Pulmonary artery endothelial cell (primary cell): ENCODE results near the gene RBFOX2. TPM values are rescaled to one million over a fixed set of nuclear protein-coding genes. Genes with fewer than 3 reads are reported as not detected.
"Not testable (repeated sequence)": the region's sequence is repeated elsewhere in the genome, so short reads cannot be mapped to it uniquely, and the experiment has no call there.

Experiments
- DNase-seq: peaks from one replicate; pipeline ENCODE4 v3.0.0-alpha.2; 2011; ENCODE audit warnings: low read depth, low spot score
- total RNA-seq: library from RNA; depleted of rRNA; stranded (reverse); fragments of >200 nt; gene quantifications from 2 replicates; pipeline ENCODE4 v1.2.3, GENCODE V29; 2014

RBFOX2 gene
- total RNA-seq, 1 donor from 2014 or later: 151 TPM

DNA sequence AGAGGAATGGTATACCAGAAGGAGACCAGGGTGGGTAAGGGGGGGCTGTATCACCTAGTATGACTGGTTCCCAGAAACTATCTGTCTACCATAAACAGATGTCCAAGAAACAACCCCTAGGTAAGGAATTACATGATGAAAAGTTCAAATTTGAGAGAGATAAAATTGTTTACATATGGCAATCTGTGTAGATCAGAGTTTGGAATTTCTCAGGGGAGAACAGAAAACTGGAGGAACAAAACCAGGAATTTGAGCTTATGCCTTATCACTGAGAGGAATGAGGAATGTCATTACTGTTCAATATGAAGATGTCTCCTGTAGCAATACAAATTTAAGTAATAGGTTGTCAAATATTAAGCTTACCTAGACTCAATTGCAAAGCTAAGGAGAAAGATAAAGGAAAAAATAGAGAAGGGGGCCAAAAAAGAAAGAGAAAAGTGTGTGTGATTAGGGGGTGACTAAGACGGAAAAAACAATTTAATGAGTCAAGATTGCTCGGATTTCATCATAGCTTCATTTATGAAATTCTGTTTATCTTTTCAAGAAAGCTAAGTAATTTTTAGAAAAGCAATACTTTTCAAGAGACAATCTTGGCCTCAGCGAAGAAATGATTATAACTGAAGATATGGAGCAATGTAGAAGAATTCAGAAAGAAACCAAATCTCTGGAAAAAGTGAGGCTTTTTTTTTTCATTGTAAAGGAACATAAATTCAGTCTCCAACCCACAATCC lies 193.2 kb downstream of the RBFOX2 start:
- no peak for DNase-seq

DNA sequence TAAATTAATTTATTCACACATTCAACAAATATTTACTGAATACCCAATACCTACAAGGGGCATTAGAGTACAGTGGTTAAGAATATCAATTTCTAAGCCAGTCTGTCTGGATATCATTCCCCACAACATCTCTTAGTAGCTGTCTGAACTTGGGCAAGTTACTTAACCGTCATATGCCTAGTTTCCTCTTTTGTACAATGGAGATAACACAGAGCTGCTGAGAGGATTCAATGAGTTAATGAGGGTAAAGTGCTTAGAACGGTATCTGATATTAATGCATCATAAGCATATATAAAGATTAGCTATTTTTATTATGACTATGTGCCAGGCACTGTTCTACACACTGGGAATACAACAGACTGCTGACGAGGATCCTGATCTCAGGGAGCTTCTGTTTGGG lies 194.6 kb downstream of the RBFOX2 start:
- DNase-seq: no peak

DNA sequence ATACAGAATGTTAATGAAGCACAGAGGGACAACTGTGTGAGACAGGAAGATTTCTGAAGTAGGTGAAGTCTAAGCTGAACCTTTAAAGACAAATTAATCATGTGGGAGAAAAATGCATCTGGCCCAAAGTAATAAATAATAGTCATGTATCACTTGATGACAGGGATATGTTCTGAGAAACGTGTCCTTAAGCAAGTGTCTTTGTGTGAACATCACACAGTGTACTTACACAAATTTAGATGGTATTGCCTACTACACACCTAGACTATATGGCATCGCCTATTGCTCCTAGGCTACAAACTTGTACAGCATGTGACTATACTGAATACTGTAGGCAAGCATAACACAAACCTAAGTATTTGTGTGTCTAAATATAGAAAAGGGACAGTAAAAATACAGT lies 198.3 kb downstream of the RBFOX2 start:
- no peak for DNase-seq

DNA sequence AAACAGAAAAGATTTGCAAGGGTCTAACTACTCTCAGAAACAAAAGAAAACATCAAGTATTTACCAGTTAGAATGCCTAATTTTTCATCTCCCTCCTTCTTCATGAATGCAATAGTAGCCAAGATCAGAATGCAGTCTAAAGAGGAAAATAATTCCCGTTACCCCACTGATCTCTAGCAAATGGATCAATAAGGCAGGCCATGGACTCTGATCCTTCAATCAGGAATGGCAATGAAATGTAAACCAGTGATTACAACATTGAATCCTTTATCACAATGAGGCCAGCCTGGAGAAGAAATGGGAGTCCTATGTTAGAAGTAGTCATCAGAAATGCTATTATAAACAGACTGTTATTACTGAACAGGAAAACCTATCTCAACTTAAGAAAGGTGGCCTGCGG lies 204.4 kb downstream of the RBFOX2 start:
- DNase-seq: no peak

DNA sequence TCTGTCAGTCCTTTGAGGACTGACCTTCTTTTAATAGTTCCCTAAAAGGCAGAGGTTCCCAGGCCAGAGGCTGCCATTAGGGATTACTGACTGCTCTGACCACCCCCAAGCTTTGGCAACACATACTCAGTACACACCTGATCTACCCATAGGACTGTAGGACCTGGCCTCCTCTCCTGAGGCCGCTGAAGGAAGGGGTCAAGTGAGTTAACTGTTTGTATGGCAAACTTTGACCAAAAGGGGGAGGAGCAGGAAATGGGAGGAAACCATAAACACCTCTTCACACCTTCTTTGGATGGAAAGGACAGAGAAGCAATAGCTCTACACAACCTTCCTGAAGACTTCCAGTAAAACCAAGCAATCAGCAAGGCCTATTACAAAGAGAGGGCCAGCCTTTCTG lies 207.0 kb downstream of the RBFOX2 start:
- no peak for DNase-seq

DNA sequence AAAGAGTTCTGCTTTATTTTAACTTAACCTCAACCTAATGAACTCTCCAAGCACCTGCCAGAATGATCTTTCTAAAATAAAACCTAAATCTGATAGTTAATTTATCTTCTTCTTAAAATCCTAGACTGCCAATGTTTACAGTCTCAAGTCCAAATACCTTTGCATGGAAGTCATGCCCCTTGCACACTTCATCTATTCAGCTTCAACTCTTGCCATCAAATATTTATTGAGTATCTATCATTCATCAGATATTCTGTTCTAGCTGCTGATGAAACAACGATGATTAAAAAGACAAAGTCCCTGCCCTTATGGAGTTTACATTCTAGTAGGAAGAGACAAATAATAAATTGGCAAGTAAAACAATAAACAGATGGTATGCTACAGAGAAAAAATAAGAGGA lies 209.2 kb downstream of the RBFOX2 start:
- DNase-seq: no peak

DNA sequence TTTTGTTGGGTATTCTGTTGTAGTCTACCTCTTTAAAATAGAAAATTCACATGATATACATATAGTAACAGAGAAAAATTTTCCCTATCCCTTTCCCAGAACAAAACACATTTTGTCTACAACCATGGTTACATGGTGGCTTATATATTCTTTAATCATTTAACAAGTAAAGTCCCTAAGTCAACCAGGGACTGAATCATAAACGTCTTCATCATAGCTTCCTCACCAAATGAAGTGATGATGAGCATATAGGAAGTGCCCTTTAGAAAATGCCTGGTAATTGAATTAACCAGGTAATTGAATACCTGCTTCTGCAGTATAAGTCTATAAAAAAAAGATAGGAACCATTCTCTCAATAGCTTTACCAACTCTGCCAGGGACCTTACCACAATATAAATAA lies 209.7 kb downstream of the RBFOX2 start:
- DNase-seq: no peak

DNA sequence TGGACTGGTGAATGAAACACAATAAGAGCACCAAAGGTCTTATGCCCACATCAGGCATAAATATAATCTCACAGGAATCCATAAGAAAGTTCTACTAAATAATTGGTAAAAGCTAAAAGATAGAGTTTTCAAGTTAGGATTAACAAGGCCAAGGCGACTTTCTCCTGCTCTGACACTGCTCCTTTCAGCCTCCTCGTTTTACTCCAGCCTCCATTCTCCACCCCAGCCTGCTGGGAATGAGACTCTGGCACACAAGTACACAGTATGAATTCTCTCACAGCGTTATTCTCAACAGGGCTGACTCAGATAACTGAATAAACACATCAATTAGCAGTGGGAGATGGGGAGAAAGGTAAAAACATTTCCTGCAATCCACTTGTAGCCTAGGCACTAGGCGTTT lies 216.0 kb downstream of the RBFOX2 start:
- DNase-seq: no peak

DNA sequence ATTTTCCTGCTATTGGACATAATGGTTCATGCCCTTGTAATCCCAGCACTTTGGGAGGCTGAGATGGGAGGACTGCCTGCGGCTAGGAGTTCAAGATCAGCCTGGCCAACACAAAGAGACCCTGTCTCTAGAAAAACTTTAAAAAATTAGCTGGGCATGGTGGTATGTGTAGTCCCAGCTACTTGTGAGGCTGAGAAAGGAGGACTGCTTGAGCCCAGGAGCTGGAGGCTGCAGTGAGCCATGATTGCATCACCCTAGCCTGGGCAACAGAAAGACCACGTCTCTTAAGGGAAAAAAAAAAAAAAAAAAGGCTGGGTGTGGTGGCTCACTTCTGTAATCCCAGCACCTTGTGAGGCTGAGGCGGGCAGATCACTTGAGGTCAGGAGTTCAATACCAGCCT lies 217.0 kb downstream of the RBFOX2 start:
- no peak for DNase-seq

DNA sequence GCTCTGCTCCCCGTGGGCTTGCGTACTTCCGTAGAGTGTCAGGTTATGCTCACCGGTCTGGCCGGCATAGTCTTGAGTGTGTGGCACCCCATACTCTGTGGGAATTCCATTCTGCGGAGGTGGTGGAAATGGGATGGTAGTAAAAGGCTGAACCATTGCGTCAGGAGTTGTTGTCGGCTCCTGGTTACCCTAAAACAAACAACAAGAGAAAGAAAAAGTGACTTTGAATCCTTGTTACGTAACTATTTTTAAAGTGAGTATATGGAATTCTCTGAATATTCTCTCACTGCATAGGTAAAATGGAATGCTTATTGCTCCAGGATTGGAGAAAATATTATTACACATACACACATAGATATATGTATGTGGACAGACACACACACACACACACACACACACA lies 218.8 kb downstream of the RBFOX2 start:
- no peak for DNase-seq

DNA sequence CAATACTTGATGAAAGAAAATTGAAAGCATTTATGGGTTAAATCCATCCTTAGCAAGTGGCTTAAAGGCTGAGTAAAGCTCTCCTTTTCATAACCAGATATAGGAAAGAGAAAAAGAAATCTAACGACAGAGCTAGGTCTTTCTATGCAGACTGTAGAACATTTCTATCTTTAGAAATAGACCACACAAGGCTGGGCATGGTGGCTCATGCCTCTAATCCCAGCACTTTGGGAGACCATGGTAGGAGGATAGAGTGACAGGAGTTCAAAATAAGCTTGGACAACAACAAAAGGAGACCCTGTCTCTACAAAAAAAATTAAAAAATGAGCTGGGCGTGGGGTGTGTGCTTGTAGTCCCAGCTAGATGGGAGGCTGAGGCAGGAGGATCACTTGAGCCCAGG lies 220.2 kb downstream of the RBFOX2 start:
- DNase-seq: no peak

DNA sequence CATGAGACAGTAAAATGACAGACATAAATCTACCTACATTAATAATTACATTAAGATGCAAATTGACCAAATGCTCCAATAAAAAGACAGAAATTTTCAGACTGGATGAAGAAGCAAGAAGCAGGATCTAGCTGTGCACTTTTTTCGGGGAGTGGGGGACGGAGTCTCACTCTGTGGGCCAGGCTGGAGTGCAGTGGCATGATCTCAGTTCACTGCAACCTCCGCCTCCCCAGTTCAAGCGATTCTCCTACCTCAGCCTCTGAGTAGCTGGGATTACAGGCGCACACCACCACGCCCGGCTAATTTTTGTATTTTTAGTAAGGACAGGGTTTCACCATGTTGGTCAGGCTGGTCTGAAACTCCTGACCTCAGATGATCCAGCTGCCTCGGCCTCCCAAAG lies 222.0 kb downstream of the RBFOX2 start:
- DNase-seq: not testable (repeated sequence)

DNA sequence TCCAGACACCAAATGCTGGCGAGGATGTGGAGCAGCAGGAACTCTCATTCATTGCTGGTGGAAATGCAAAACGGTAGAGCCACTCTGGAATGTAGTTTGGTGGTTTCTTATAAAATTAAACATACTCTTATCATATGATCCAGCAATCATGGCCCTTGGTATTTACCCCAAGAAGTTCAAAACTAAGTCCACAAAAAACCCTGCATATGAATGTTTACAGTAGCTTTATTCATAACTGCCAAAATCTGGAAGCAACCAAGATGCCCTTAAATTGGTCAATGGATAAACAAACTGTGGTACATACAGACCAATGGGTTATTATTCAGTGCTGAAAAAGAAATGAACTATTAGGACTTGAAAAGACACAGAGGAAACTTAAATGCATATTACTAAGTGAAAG lies 223.2 kb downstream of the RBFOX2 start:
- no peak for DNase-seq

DNA sequence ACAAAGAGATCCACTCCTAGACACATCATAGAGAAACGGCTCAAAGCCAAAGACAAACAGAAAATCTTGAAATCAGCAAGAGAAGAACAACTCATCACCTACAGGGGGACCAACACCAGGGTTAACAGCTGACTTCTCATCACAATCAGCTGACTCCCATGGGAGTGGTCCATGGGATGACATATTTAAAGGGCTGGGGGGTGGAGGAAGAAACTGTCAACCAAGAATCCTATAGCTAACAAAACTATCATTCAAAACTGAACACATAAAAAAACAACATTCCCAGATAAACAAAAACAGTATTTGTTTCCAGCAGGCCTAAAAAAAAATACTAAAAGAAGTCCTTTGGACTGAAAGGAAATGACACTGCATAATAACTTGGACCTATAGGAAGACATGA lies 224.2 kb downstream of the RBFOX2 start:
- no peak for DNase-seq

DNA sequence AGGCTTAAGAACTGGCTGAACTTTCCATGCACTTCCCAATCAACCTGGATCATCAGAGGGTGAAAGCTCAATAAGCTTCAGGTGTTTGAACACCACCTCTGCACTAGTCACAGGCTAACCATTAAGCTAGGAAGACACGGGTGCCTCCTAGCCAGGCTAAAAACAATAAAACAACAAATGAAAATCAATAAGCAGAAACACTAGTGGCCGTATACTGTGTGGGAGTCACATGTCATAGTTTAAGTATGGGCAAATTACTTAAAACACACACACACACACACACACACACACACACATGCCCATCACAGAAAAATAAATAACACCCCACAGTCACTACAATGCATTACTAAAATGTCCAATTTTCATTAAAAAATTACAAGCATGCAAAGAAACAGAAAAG lies 225.7 kb downstream of the RBFOX2 start:
- DNase-seq: no peak

DNA sequence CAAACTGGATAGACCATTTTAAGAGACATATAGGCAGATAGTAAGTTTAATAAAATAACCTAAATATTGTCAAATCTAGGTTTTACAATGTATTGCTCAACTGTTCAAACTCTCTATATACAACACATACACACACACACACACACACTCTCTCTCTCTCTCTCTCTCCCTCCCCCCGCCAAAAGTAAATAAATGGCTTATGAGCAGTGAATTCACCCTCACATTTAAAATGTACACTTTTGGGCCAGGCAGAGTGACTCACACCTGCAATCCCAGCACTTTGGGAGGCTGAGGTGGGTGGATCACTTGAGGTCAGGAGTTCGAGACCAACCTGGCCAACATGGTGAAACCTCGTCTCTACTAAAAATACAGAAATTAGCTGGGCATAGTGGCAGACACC lies 227.3 kb downstream of the RBFOX2 start:
- not testable (repeated sequence) for DNase-seq

DNA sequence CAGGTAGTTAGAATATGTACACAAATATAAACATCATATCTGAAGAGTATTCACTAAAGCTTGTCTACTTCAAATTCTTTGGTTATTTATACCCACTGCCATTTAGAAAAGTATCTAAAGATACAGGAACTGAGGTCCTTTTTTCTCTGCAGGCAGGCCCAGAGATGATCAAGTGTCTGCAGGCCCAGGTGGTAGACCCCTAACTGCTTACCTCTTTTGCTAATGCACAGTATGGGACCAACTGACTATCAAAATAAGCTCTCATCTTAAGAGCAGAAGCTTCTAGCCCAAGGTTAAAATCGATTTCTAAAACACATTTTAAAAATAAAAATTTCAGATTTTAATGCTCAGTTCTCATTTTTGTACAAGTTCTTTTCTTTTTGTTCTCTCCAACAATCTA lies 229.5 kb downstream of the RBFOX2 start:
- no peak for DNase-seq

DNA sequence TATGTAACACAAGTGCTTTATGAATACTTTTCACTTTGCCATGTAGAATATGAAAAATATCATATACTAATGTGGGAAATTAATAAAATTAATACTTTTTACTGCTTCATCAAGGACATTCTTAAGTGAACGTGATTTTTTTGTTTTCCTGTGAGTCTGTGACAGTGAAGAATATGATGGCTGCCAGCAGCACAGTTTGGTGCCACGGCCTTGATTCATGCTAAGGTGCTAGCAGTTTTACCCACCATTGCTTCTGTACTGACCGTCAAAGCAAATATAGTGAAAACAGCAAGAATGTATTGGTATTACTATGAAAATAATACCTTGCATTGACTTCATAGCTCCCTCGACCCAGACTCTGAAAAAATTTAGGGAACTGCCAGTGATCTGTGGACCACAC lies 231.2 kb downstream of the RBFOX2 start:
- DNase-seq: no peak

DNA sequence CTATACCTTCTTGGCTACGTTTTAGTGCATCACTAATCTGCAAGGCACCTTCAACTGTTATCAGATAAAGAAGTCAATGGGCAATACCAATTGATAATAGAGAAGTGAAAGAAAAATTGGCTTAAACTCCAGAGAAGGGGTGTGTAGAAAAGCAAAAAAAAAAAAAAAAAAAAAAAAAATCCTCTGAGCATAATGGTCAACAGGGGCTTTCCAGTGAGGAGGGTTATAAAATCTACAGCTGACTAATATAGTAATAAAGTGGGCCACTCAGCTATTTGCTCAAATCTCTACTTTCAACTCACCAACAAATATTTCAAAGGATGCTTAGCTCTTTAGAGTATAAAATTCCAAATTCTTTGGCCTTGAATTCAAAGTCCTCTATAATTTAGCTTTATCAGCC lies 233.1 kb downstream of the RBFOX2 start:
- no peak for DNase-seq

DNA sequence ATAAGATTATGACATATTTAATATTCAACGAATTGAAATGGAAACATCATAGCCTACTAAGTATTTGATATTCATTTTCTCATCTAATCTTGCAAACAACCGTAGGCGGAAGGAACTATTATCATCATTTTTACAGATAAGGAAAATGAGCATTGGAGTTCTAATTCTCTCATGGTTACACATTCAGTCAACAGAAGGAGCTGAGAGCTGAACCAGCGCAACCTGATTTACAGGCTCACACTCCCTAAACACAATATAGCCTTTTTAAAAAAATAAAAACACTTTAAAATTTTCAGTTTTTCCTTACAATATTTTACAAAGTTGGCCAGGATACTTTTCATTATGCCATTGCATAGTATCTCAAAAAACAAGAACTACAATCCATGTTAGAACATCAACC lies 236.1 kb downstream of the RBFOX2 start:
- no peak for DNase-seq

DNA sequence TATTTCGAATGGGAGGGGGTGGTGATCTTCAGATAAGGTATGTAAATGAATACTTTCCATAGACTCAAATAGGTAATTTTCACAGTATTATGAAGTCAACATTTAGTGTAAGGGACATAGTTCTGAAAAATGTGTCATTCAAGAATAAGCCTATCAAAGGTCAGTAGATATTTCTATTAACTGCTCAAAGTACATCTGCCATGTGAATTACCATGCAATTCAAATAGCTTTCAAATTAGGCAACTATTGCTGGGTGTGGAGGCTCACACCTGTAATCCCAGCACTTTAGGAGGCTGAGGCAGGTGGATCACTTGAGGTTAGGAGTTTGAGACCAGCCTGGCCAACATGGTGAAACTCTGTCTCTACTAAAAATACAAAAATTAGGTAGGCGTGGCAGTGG lies 236.8 kb downstream of the RBFOX2 start:
- not testable (repeated sequence) for DNase-seq

DNA sequence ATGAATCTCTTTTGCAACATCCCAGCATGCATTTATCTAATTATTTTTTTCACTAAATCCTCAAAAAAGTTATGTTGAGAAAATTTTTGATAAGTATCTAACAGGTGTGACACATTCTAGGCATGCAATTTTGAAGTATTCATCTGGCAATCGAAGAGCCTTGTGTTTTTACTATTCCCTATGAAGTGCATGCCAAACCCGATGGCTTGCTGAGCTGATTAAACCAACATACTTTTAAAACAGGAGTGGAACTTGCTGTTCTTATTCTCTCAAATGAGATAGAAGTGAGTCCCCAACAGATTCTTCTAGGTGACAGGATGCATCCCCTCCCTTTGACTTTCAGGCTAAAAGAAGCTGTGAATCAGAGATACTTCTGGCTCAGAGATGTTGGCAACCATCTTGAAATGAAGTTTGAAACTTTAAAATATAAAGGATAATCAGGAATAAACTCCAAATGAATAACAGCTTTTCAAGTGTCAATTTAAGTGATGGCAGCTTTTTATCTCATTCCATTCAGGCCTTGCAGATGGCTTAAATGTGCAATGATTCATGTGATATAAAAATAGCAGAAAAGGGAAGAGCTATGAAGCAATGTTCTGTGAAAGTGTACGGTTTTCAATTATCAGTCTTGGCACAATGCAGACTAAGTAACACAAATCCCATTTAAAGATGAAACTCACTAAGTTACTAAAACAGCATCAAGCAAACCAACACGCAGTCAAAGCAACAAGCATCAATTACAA lies 243.3 kb downstream of the RBFOX2 start:
- DNase-seq: no peak

DNA sequence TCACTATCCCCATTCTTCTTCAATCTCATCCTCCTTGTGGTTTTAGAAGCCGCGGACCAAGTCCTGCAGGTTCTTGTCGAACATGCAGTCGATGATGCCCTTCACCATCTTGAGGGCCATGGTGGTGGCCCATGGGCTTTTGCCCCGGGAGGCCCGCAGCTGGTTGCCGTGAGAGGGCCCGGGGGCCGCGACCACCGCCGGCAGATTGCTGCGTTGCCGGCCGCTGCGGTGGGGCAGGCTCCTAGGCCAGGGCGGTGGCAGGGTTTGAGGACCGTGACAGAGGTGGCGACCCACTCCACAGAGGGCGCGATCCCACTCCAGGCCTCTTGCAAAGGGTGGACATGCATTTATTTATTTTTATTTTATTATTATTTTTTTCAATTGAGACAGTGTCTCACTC lies 244.0 kb downstream of the RBFOX2 start:
- DNase-seq: no peak
